Small intestine (tissue), 16 donors: ENCODE results near the gene C17orf78. TPM values are rescaled to one million over a fixed set of nuclear protein-coding genes. Genes with fewer than 3 reads are reported as not detected.
"Not testable (repeated sequence)": the region's sequence is repeated elsewhere in the genome, so short reads cannot be mapped to it uniquely, and the experiment has no call there.

Source experiments
- DNase-seq, 2 donors: peaks; one replicate each; pipeline versions ENCODE4 v3.0.0 to v3.0.0-alpha.2; 2013
- FAIRE-seq: peaks from 2 replicates; lab custom pipeline; 2012; peaks lifted over from hg19 to GRCh38; lab: Jason Lieb, UNC
- H3K27ac ChIP-seq, 3 donors: one replicate each; pipeline ENCODE4 v1.5.1; 2013; ENCODE audit warnings: low read length in 2 of 3, mild to moderate bottlenecking in 2 of 3, control low read depth in 1 of 3, inconsistent platforms in 1 of 3, low read depth in 1 of 3, moderate library complexity in 1 of 3
- H3K27me3 ChIP-seq, 3 donors: one replicate each; pipeline ENCODE4 v1.6.1; 2013; ENCODE audit warnings: low read length in 3 of 3, inconsistent platforms in 1 of 3; ENCODE audit not compliant: control insufficient read depth in 3 of 3, insufficient read depth in 3 of 3
- H3K36me3 ChIP-seq, 3 donors: one replicate each; pipeline ENCODE4 v1.6.1; 2013; ENCODE audit warnings: low read length in 3 of 3, inconsistent platforms in 1 of 3, low read depth in 1 of 3, mild to moderate bottlenecking in 1 of 3, moderate library complexity in 1 of 3; ENCODE audit not compliant: control insufficient read depth in 3 of 3, insufficient read depth in 2 of 3
- H3K4me1 ChIP-seq, 3 donors: one replicate each; pipeline ENCODE4 v1.6.1; 2013; ENCODE audit warnings: low read length in 2 of 3, inconsistent platforms in 1 of 3, low read depth in 1 of 3, mild to moderate bottlenecking in 1 of 3, moderate library complexity in 1 of 3; ENCODE audit not compliant: control insufficient read depth in 3 of 3, insufficient read depth in 2 of 3
- H3K4me3 ChIP-seq, 3 donors: one replicate each; pipeline ENCODE4 v1.5.1; 2013; ENCODE audit warnings: low read length in 3 of 3, control low read depth in 1 of 3, inconsistent platforms in 1 of 3, low read depth in 1 of 3, mild to moderate bottlenecking in 1 of 3, moderate library complexity in 1 of 3
- H3K9me3 ChIP-seq, 2 donors: one replicate each; pipeline ENCODE4 v1.6.1; 2013; ENCODE audit warnings: low read depth in 1 of 2, low read length in 1 of 2; ENCODE audit not compliant: control insufficient read depth in 2 of 2, insufficient read depth in 1 of 2
- WGBS, 3 donors: extraction: QIAGEN DNeasy Blood & Tissue Kit; methylation state at CpG; one replicate each; pipeline ENCODE4 v1.1.7; 2013; 5-methylcytosine and 5-hydroxymethylcytosine counted together
- long read RNA-seq, 10 donors: transcript quantifications; one replicate each; lab custom pipeline, GENCODE V29; 2026
- polyA plus RNA-seq, 4 donors: library from polyadenylated mRNA; stranded (reverse) in 3 of 4; unstranded in 1 of 4; fragments of 200-250 nt in 3 of 4; fragments of 120-200 nt in 1 of 4; gene quantifications; one replicate each; pipeline versions ENCODE4 v1.2.1 to v1.2.3, GENCODE V29; 2013
- donor health status: healthy with polysubstance abuse.
- donor health status: control.
- donor health status: control.
- donor health status: Bipolar disorder and iron deficiency.
- donor health status: healthy.

The C17orf78 gene
- 10 to 100 TPM in 3 of 4 donors, 1 to 10 TPM in 1; 4.0 to 49.6 (median 26.8) TPM for polyA plus RNA-seq
- long read RNA-seq, donor 1 = 0 reads
- long read RNA-seq, donor 2 = 0 reads
- long read RNA-seq, donor 3 = 0 reads
- long read RNA-seq, donor 4 = 0 reads
- long read RNA-seq, donor 5 = 0 reads
- long read RNA-seq, donor 6 = 0 reads
- long read RNA-seq, donor 7 = 0 reads
- long read RNA-seq, donor 8 = 0 reads
- long read RNA-seq, donor 9 = 0 reads
- long read RNA-seq, donor 10 = 0 reads

DNA sequence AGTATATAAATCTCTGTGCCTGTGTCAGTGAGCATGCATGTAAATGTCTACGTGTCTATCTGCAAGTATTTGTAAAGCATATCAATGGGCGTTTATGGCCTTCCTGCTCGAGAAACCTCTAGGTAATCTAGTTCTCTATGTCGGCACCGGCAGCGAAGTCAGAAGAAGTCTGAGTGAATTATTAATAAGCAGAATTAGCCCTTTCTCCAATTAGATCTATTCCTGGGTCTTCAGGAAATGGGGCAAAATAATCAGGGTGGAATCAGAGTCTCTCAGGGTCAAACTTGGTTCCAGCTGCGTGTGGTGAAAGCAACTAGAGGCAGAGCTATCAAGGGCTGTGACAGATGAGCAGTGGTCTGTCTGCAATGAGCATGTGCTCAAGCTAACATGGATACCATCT is at the start of gene C17orf78:
C17orf78 (plus strand) TSS at position 280 of the 400 bp plus-strand sequence; CDS start at position 388, 108 bp downstream.
- no peaks in the 10 kb centered on the region for H3K9me3 ChIP-seq
- peak within 1 kb of the TSS; percentile 15 to 60 (median 48) for H3K27ac ChIP-seq
- peaks cover 0 to 13% (median 4%) of the 10 kb centered on the region in 3 donors for H3K4me1 ChIP-seq
- FAIRE-seq (no peak), DNase-seq (peak; percentile 70 to 83)
- H3K4me3 ChIP-seq = peak within 1 kb of the TSS in 1 of 3 donors; percentile 41
- H3K27me3 ChIP-seq = no peaks in the 10 kb centered on the region
- peaks cover 0 to 3% (median 0%) of the 10 kb centered on the region in 3 donors for H3K36me3 ChIP-seq
- WGBS, 3 donors = 12 to 61% (median 39%) methylated on average over 7 of the region's 7 CpGs

DNA sequence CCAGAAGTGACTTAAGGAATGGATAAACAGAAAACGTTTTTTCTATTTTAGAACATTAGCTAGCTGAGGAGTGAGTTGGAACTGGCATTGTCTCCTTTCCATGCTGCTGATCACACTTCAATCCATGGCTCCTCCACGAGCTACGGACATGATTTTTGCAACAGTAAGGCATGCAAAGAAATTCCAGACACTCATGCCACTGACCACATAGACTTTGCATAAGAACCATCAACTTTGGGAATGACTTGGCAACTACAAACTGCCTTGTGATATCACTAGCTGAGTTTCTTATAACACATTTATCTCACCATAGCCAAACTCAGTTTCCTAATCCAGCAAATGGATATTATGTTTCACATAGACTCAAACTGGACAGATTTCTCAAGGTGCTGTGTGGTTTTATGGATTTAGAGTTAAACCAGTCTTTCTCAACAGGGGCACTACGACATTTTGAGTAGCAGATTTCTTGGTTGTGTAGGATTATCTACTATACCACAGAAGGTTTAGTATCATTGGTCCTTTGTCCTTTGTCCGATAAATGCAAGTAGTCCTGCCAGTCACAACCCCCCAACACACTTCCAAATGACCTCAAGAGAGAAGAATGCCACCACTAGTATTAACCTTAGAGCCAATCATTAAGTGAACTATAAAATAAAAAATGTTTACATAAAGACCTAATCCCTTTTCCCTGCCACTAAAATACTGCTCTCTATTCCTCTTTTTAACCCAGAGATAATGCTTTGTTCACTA is 48.3 kb upstream of the C17orf78 start:
- H3K36me3 ChIP-seq = peaks cover 0 to 22% (median 0%) of the 10 kb centered on the region in 3 donors
- no peaks in the 10 kb centered on the region for H3K9me3 ChIP-seq
- no peaks in the 10 kb centered on the region for H3K27me3 ChIP-seq
- no peak for FAIRE-seq
- H3K27ac ChIP-seq = no peak overlapping the region
- H3K4me1 ChIP-seq = no peaks in the 10 kb centered on the region
- DNase-seq = no peak
- H3K4me3 ChIP-seq = no peak overlapping the region
- 83 to 90% (median 87%) methylated on average over 5 of the region's 5 CpGs for WGBS, 3 donors

DNA sequence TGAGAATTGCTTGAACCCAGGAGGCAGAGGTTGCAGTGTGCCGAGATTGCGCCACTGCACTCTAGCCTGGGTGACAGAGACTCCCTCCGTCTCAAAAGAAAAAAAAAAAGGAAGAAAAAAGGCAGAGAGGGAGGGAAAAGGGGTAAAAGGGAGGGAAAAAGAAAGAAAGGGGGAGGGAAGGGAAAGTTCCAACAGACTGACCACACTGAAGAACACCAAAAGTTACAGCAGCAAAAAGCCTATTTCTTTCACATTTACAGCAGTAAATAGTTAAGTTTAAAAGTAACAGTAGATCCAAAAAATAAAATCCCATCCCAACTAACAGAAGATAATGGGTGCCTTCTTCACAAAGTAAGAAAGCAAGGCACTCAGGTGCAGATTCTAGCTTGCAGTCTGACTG is 36.9 kb upstream of the C17orf78 start:
- H3K9me3 ChIP-seq = no peaks in the 10 kb centered on the region
- H3K4me3 ChIP-seq = no peak overlapping the region
- no peak overlapping the region for H3K27ac ChIP-seq
- FAIRE-seq (no peak), DNase-seq (no peak)
- no peaks in the 10 kb centered on the region for H3K4me1 ChIP-seq
- no peaks in the 10 kb centered on the region for H3K27me3 ChIP-seq
- peaks cover 0 to 14% (median 0%) of the 10 kb centered on the region in 3 donors for H3K36me3 ChIP-seq
- 93 to 100% (median 95%) methylated on average over 3 of the region's 3 CpGs for WGBS, 3 donors

DNA sequence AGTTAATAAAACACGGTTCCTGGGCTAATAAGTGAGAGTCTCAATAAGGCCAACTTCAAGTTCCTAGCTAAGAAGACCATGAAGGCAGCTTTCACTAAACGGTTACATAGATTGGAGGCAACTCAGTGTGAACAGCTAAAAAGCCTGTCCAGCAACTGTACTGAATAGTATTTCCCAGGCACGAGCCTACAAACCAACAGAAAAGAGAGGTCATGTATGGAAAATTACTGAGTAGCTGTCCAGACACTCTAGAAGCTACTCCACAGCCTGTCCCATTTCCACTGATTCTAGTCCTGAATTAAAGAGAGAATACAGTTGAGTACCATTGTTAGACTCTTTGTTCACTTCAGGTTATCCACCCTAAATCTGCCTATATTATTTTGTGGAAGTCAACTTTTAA is 36.5 kb upstream of the C17orf78 start:
- FAIRE-seq = no peak

DNA sequence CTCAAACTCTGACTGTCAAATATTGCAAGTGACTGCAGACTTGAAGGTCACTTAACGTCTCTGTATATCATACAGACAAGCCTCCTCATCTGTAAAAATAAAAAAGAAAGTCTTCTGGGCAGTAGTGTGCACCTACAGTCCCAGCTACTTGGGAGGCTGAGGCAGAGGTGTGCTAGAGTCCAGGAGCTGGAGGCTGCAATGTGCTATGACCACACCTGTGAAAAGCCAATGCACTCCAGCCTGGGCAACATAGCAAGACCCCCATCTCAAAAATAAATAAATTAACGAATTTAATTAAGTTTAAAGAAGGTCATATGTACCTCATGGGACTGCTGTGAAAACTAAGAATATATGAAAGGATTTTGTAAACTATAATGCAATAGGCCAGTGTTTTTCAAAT is 35.0 kb upstream of the C17orf78 start:
- H3K9me3 ChIP-seq = no peaks in the 10 kb centered on the region
- H3K27me3 ChIP-seq = no peaks in the 10 kb centered on the region
- no peak overlapping the region for H3K4me3 ChIP-seq
- DNase-seq = no peak
- no peaks in the 10 kb centered on the region for H3K4me1 ChIP-seq
- WGBS, 3 donors = 81 to 88% (median 87%) methylated on average over 2 of the region's 2 CpGs
- FAIRE-seq = no peak
- no peak overlapping the region for H3K27ac ChIP-seq
- H3K36me3 ChIP-seq = peaks cover 0 to 18% (median 0%) of the 10 kb centered on the region in 3 donors

More for the DNA sequence above, 36.5 kb upstream of the C17orf78 start:
- DNase-seq = no peak
- Histone ChIP-seq H3K9me3 (no peaks in the 10 kb centered on the region), H3K27me3 (no peaks in the 10 kb centered on the region), H3K27ac (no peak overlapping the region), H3K4me3 (no peak overlapping the region), H3K36me3 (peaks cover 0 to 18% (median 0%) of the 10 kb centered on the region in 3 donors), H3K4me1 (no peaks in the 10 kb centered on the region)
- 83 to 88% (median 86%) methylated on average over 3 of the region's 3 CpGs for WGBS, 3 donors

DNA sequence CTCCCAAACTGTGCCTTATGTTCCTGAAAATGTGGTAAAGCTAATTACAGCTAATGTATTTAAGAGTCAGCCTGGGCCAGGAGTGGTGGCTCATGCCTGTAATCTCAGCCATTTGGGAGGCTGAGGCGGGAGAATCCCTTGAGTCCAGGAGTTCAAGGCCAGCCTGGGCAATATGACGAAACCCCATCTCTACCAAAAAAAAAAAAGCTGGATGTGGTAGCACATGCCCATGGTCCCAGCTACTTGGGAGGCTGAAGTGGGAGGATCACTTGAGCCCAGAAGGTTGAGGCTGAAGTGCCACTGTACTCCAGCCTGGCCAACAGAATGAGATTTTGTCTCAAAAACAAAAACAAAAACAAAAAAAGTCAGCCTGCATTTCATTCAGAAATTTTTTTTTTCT is 33.2 kb upstream of the C17orf78 start:
- Histone ChIP-seq H3K27ac (no peak overlapping the region), H3K27me3 (no peaks in the 10 kb centered on the region), H3K4me3 (no peak overlapping the region), H3K9me3 (peaks cover 0 to 7% of the 10 kb centered on the region in 2 donors), H3K4me1 (peaks cover 0 to 3% (median 0%) of the 10 kb centered on the region in 3 donors), H3K36me3 (peaks cover 0 to 17% (median 0%) of the 10 kb centered on the region in 3 donors)
- DNase-seq (no peak), FAIRE-seq (no peak)
- WGBS, 3 donors = 73 to 100% (median 90%) methylated on average over 2 of the region's 2 CpGs

DNA sequence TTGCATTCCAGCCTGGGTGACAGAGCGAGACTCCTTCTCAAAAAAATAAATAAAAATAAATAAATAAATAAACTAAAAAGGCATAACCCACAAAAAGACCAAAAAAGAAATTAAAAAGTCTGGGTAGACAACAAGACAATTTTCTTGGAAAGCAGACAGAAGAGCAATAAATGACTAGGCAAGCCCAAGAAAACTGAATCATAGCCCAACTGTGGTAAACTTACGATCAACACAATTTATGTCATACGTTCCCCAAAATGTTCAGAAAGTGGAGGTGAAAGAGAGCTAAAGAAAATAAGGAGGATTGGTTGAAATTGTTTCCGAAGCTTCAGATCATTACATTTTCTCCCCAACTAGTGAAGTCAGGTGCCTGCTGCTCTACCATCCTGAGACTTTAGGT is 31.3 kb upstream of the C17orf78 start:
- DNase-seq (no peak), FAIRE-seq (no peak)
- 89 to 94% (median 90%) methylated on average over 4 of the region's 4 CpGs for WGBS, 3 donors
- Histone ChIP-seq H3K27ac (no peak overlapping the region), H3K36me3 (peaks cover 0 to 14% (median 0%) of the 10 kb centered on the region in 3 donors), H3K27me3 (no peaks in the 10 kb centered on the region), H3K4me1 (peaks cover 0 to 3% (median 0%) of the 10 kb centered on the region in 3 donors), H3K9me3 (peaks cover 0 to 7% of the 10 kb centered on the region in 2 donors), H3K4me3 (no peak overlapping the region)

DNA sequence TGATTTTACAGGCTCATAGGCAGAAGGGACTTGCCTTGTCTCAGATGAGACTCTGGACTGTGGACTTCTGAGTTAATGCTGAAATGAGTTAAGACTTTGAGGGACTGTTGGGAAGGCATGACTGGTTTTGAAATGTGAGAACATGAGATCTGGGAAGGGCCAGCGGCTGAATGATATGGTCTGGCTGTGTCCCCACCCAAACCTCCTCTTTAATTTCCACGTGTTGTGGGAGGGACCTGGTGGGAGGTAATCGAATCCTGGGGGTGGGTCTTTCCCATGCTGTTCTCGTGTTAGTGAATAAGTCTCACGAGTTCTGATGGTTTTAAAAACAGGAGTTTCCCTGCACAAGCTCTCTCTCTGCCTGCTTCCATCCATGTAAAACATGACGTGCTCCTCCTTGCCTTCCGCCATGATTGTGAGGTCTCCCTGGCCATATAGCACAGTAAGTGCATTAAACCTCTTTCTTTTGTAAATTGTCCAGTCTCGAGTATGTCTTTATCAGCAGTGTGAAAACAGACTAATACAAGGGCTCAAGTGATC is 28.9 kb upstream of the C17orf78 start:
- FAIRE-seq = not testable (repeated sequence)

More for the DNA sequence above, 28.9 kb upstream of the C17orf78 start:
- H3K9me3 ChIP-seq, H3K4me1 ChIP-seq, H3K27me3 ChIP-seq, H3K4me3 ChIP-seq: not testable (repeated sequence)
- peaks cover 0 to 18% (median 0%) of the 10 kb centered on the region in 3 donors for H3K36me3 ChIP-seq
- WGBS, 3 donors = 90 to 96% (median 90%) methylated on average over 8 of the region's 8 CpGs
- peak overlapping the region in 1 of 3 donors; percentile 59 for H3K27ac ChIP-seq
- DNase-seq = peak; percentile 18 to 38
